ENCODE results near the gene IGF2BP3. TPM values are rescaled to one million over a fixed set of nuclear protein-coding genes. Genes with fewer than 3 reads are reported as not detected.

The IGF2BP3 gene
- total RNA-seq, 1 experiment from 2014 or later, result 139 TPM

DNA sequence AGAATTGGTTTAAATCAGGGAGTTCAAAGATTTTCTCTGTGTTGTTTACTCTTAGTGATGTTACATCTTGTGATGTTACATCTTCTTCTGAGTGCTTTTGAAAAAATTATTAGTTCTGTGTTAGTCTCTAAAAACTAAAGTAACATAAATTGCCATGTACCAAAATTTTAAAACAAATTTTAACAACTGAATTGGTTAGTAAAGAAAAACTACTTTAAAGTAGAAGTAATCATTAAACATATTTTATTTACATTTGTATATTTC lies 5.2 kb upstream of the IGF2BP3 start:
- POLR2A ChIA-PET (ENCODE audit: unreplicated experiment), result no interaction called here
- Histone ChIP-seq H3F3A (ENCODE audit: insufficient read depth, low read depth) (peaks cover 29% of the 10 kb centered on the region), H3K79me2 (ENCODE audit: low read depth) (peaks cover 61% of the 10 kb centered on the region), H2AFZ (peak overlapping the region; percentile 96), H3K4me3 (peak overlapping the region; percentile 73), H3K9me3 (ENCODE audit: insufficient read depth, low read depth) (no peaks in the 10 kb centered on the region), H3K27me3 (ENCODE audit: insufficient read depth, low read depth) (no peaks in the 10 kb centered on the region), H3K4me1 (replicated peaks; ENCODE audit: insufficient read depth) (peaks cover 39% of the 10 kb centered on the region), H3K9me2 (ENCODE audit: insufficient read depth) (no peaks in the 10 kb centered on the region), H3K4me2 (peak overlapping the region; percentile 93), H3K36me3 (ENCODE audit: low read depth) (no peaks in the 10 kb centered on the region), H3K27ac (peak overlapping the region; percentile 78), H4K20me1 (ENCODE audit: insufficient read depth) (no peaks in the 10 kb centered on the region)
- no TSS peak for BruUV-seq (replicated peaks)
- no peak for DNase-seq
- TF ChIP-seq, protein P1, sequence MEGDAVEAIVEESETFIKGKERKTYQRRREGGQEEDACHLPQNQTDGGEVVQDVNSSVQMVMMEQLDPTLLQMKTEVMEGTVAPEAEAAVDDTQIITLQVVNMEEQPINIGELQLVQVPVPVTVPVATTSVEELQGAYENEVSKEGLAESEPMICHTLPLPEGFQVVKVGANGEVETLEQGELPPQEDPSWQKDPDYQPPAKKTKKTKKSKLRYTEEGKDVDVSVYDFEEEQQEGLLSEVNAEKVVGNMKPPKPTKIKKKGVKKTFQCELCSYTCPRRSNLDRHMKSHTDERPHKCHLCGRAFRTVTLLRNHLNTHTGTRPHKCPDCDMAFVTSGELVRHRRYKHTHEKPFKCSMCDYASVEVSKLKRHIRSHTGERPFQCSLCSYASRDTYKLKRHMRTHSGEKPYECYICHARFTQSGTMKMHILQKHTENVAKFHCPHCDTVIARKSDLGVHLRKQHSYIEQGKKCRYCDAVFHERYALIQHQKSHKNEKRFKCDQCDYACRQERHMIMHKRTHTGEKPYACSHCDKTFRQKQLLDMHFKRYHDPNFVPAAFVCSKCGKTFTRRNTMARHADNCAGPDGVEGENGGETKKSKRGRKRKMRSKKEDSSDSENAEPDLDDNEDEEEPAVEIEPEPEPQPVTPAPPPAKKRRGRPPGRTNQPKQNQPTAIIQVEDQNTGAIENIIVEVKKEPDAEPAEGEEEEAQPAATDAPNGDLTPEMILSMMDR (conservative IDR thresholded peaks at IDR 0.05), result no peak
- no peak for TF ChIP-seq EZH2 (IDR thresholded peaks at IDR 0.05; ENCODE audit: low read depth)
- CTCF ChIA-PET, result interaction anchor here (0.9 kb wide), 1 partner anchor 128 kb away, joined by 4 read pairs; no protein-coding TSS in a partner anchor
- intact Hi-C loops (cut with micrococcal nuclease; ENCODE audit: unreplicated experiment), result loop anchor here (10.0 kb wide), 3 partner anchors 239 to 1099 kb away; partner anchors contain the start of genes PALS2, STK31 and TOMM7

DNA sequence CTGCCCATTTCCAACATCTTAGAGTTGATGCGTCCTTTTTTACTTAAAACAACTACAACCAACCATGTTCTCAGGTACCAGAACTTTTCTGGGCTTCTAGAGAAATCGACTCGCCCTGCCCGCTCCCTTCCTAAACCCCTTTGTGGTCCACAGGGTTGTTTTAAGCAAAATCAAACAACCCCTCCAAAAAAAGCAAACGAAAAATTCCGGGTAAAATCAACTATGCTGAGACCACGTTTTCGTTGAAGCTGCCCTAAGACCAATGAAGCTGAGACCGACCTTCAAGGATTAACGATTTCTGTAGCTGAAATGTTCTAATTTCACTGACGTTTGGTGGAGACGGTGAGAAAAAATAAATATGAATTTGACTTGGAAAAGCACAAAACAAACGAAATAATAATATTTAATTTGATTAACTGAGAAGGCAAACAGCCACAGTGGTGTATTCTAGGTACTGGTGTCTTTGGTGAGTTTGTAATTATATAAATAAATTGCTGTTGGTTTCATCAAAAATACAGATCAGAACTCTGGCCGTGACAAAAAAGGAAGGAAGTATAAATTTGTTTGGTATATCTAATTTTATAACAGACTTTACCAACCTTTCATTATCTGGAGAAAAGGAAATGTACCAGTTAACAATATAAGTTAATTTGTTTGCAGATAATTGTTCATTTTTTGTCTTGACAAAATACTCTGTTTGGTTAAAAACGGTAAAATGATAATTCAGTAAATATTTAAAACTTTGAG lies 4.7 kb upstream of the IGF2BP3 start:
- TSS peak; percentile 14 for BruUV-seq (replicated peaks)

DNA sequence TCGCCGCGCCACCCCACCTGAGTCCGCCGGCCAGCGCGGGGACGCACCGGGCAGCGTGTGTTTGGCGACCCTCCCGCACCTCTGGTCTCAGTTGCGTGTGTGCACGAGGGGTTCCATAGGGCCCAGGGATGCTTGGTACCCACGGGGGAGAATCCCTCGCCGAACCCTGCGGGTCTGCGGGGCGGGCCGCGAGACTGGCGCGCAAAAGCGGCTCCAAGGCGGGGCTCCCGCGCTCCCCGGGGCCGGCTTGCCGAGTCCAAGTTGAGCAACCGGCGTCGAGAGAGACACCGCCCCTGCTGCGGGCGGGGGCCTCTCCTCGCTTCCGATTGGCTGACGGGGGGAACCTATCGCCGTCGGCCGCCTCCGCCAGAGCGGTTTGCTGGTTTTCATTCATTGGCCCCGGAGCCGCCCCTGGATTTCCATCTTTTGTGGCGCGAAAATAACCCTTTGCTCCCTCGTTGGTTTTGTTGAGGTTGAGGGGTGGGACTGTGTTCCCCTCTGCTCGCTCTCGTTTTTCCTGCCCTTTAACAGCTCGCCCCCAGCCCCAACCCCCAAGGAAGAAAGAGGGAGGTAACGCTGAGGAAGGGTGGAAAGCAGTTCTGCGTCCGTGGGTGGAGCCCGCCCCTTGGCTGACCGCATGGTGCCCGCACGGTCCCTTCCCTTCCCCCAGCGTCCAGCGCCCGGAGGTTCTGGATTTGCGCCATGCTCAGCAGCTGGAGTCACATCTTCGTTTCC lies 4.0 kb upstream of the IGF2BP3 start:
- CTCF ChIA-PET, result interaction anchor here (0.9 kb wide), 1 partner anchor 127 kb away, joined by 4 read pairs; no protein-coding TSS in a partner anchor
- Histone ChIP-seq H3K27me3 (ENCODE audit: insufficient read depth, low read depth) (no peaks in the 10 kb centered on the region), H3K9me2 (ENCODE audit: insufficient read depth) (no peaks in the 10 kb centered on the region), H4K20me1 (ENCODE audit: insufficient read depth) (no peaks in the 10 kb centered on the region), H3K4me2 (peak overlapping the region; percentile 99), H3K79me2 (ENCODE audit: low read depth) (peaks cover 69% of the 10 kb centered on the region), H3K27ac (peak overlapping the region; percentile 92), H3K9me3 (ENCODE audit: insufficient read depth, low read depth) (no peaks in the 10 kb centered on the region), H3K4me1 (replicated peaks; ENCODE audit: insufficient read depth) (peaks cover 39% of the 10 kb centered on the region), H3K36me3 (ENCODE audit: low read depth) (no peaks in the 10 kb centered on the region), H2AFZ (peak overlapping the region; percentile 96), H3F3A (ENCODE audit: insufficient read depth, low read depth) (peaks cover 34% of the 10 kb centered on the region), H3K4me3 (peak overlapping the region; percentile 73)
- BruUV-seq (replicated peaks), result no TSS peak
- POLR2A ChIA-PET (ENCODE audit: unreplicated experiment), result interaction anchor here (0.6 kb wide), 1 partner anchor 174 kb away, joined by 3 read pairs; no protein-coding TSS in a partner anchor
- TF ChIP-seq, protein P1 (conservative IDR thresholded peaks at IDR 0.05), result no peak
- no peak for TF ChIP-seq EZH2 (IDR thresholded peaks at IDR 0.05; ENCODE audit: low read depth)
- intact Hi-C loops (cut with micrococcal nuclease; ENCODE audit: unreplicated experiment), result loop anchor here (1.0 to 10.0 kb wide), 6 partner anchors 57 to 1101 kb away; partner anchors contain the start of genes MALSU1, PALS2, STK31 and TOMM7
- DNase-seq, result peak; percentile 96 to 99

More for the DNA sequence above, 4.7 kb upstream of the IGF2BP3 start:
- H3K79me2 ChIP-seq (ENCODE audit: low read depth), result peaks cover 62% of the 10 kb centered on the region
- no peaks in the 10 kb centered on the region for H4K20me1 ChIP-seq (ENCODE audit: insufficient read depth)
- peak overlapping the region; percentile 73 for H3K4me3 ChIP-seq
- no peaks in the 10 kb centered on the region for H3K36me3 ChIP-seq (ENCODE audit: low read depth)
- peaks cover 32% of the 10 kb centered on the region for H3F3A ChIP-seq (ENCODE audit: insufficient read depth, low read depth)
- DNase-seq, result no peak
- peak overlapping the region; percentile 96 for H2AFZ ChIP-seq
- TF ChIP-seq, protein P1 (conservative IDR thresholded peaks at IDR 0.05), result no peak
- no peak for TF ChIP-seq EZH2 (IDR thresholded peaks at IDR 0.05; ENCODE audit: low read depth)
- H3K27me3 ChIP-seq (ENCODE audit: insufficient read depth, low read depth), result no peaks in the 10 kb centered on the region
- POLR2A ChIA-PET (ENCODE audit: unreplicated experiment), result interaction anchor here (0.6 kb wide), 1 partner anchor 175 kb away, joined by 3 read pairs; no protein-coding TSS in a partner anchor
- H3K9me3 ChIP-seq (ENCODE audit: insufficient read depth, low read depth), result no peaks in the 10 kb centered on the region
- intact Hi-C loops (cut with micrococcal nuclease; ENCODE audit: unreplicated experiment), result loop anchor here (1.0 to 10.0 kb wide), 6 partner anchors 56 to 1100 kb away; partner anchors contain the start of genes MALSU1, PALS2, STK31 and TOMM7
- peak overlapping the region; percentile 78 for H3K27ac ChIP-seq
- H3K4me1 ChIP-seq (replicated peaks; ENCODE audit: insufficient read depth), result peaks cover 39% of the 10 kb centered on the region
- peak overlapping the region; percentile 93 for H3K4me2 ChIP-seq
- CTCF ChIA-PET, result interaction anchor here (0.9 kb wide), 1 partner anchor 128 kb away, joined by 4 read pairs; no protein-coding TSS in a partner anchor
- no peaks in the 10 kb centered on the region for H3K9me2 ChIP-seq (ENCODE audit: insufficient read depth)

Data from PC-9 (cell line).